ENCODE data around the gene GNPDA1.
A peak's percentile ranks its signal among the peaks of the same experiment; 100 is the strongest.
"Not testable (repeated sequence)": the region's sequence is repeated elsewhere in the genome, so short reads cannot be mapped to it uniquely, and the experiment has no call there.

GNPDA1 gene

DNA sequence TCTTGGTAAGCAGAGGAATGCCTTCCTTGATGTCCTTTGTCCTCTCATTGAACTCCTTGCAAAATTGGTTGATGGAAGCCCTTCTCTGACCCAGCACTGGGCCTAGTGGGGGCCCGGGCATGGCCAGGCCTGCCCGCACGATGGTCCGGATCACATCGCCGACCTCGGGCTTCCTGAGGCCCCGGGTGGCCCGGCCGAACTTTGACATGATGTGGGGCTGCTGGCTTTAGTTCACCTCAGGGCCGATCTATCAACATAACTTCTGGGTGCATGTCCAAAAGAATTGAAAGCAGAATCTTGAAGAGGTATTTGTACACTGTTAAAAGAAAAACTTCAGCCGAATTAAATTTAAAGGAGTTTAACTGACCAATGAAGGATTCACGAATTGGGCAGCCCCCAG, 24.1 kb upstream of the GNPDA1 start:
- Mint-ChIP-seq H3K36me3 (ENCODE audit: low read depth) (no peaks in the 10 kb centered on the region), H3K4me1 (no peaks in the 10 kb centered on the region), H3K4me3 (no peak overlapping the region), H3K27me3 (ENCODE audit: low read depth) (no peaks in the 10 kb centered on the region), H3K9me3 (no peaks in the 10 kb centered on the region), H3K27ac (no peak overlapping the region)
- no peak for TF ChIP-seq CTCF (IDR thresholded peaks at IDR 0.05; ENCODE audit: unreplicated experiment in 3 of 3)

DNA sequence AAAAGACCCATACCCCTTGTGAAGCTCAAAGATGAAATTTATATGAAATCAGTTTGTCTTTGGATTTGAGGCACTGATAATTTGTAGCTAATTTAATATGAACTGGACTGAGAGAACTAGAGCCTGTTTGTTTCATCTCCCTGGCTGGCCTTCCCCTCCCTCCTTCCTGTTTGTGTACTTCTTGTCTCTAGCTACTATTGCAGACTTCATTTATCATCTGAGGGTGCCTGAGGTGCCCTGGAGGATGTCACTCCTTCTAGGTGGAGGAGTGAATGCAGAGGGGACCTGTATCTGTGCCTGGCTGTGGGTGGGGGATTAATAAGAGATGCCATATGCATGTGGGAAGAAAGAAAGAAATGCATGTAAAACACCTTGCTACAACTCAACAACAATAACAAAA, 22.2 kb upstream of the GNPDA1 start:
- no peak overlapping the region for H3K27ac Mint-ChIP-seq
- no peaks in the 10 kb centered on the region for H3K4me1 Mint-ChIP-seq
- peaks cover 3% of the 10 kb centered on the region for H3K27me3 Mint-ChIP-seq (ENCODE audit: low read depth)
- no peaks in the 10 kb centered on the region for H3K9me3 Mint-ChIP-seq
- no peak for TF ChIP-seq CTCF (IDR thresholded peaks at IDR 0.05; ENCODE audit: unreplicated experiment in 3 of 3)
- no peaks in the 10 kb centered on the region for H3K36me3 Mint-ChIP-seq (ENCODE audit: low read depth)
- no peak overlapping the region for H3K4me3 Mint-ChIP-seq

GRCh38 chr5:142033632-142034567, 21.1 kb upstream of the GNPDA1 start:
- not testable (repeated sequence) for H3K27me3 Mint-ChIP-seq (ENCODE audit: low read depth); H3K4me3 Mint-ChIP-seq; H3K36me3 Mint-ChIP-seq (ENCODE audit: low read depth); H3K9me3 Mint-ChIP-seq; H3K27ac Mint-ChIP-seq; H3K4me1 Mint-ChIP-seq

DNA sequence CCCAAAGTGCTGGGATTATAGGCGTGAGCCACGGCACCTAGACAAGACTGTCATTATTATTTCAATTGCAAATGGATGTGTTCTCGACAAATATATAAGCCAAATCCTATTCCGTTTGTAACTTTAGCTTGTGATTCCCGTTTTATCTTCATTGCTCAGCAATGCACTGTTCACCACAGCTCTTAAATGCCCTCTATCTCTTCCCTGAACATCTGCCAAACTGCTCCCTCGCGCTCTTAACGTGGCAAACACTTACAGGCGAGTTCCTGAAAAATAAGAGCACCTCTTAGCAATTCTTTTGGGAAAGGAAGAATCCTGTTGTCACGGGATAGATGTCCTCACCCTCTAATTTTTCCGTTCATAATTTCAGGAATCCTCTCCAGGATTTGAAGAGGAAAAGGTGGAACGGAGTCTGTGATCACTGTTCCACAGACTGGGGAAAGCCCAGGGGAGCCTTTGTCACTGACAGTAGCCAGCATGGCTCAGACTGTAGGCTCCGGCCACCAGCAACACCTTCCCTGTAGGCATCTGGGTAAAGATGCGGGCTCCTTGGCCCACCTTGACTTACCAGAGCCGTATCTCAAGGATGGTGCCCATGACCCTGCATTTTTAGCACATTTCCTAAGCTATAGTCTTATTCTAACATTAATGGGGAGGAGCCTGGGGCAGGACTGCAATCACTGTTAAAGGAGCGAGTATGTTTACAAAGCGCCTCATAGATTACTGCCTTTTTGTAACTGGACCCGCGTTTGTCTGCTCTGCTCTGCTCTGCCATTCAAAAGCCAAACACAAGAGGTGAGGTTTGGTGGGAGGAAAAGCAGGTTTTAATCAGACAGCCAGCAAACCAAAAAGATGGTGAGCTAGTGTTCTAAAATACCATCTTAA, 20.2 kb upstream of the GNPDA1 start:
- Mint-ChIP-seq H3K4me3 (no peak overlapping the region), H3K36me3 (ENCODE audit: low read depth) (no peaks in the 10 kb centered on the region), H3K9me3 (no peaks in the 10 kb centered on the region), H3K27me3 (ENCODE audit: low read depth) (peaks cover 3% of the 10 kb centered on the region), H3K4me1 (no peaks in the 10 kb centered on the region), H3K27ac (no peak overlapping the region)
- no peak for TF ChIP-seq CTCF (IDR thresholded peaks at IDR 0.05; ENCODE audit: unreplicated experiment in 3 of 3)

- Mint-ChIP-seq H3K27ac (no peak overlapping the region), H3K27me3 (ENCODE audit: low read depth) (peaks cover 3% of the 10 kb centered on the region), H3K4me1 (no peaks in the 10 kb centered on the region), H3K4me3 (no peak overlapping the region), H3K36me3 (ENCODE audit: low read depth) (no peaks in the 10 kb centered on the region), H3K9me3 (no peaks in the 10 kb centered on the region)
- no peak for TF ChIP-seq CTCF (IDR thresholded peaks at IDR 0.05; ENCODE audit: unreplicated experiment in 3 of 3)
Observed at GRCh38 chr5:142032150-142032549, 19.3 kb upstream of the GNPDA1 start.

DNA sequence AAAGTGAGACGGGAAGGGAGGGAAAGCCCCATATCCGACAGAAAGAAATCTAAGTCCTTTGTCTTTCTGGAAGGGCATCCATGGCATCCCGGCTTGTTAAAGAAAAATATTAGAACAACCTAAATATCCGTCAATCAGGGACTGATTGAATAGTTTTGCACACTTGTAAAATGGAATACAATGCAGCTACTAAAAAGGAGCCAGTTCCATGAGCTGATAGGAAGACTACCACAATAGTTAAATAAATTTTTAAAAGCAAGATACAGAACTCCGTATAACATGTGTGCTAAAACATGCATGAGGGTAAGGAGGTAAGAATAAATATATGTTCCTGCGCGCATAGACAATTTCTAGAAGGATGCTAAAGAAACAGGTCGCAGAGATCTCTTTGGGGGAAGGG, 12.8 kb upstream of the GNPDA1 start:
- H3K9me3 Mint-ChIP-seq, result no peaks in the 10 kb centered on the region
- H3K27me3 Mint-ChIP-seq (ENCODE audit: low read depth), result no peaks in the 10 kb centered on the region

More for the DNA sequence above, 12.8 kb upstream of the GNPDA1 start:
- no peak for TF ChIP-seq CTCF (IDR thresholded peaks at IDR 0.05; ENCODE audit: unreplicated experiment in 3 of 3)
- Mint-ChIP-seq H3K27ac (peak overlapping the region; percentile 99 to 100 (median 100)), H3K4me3 (peak overlapping the region; percentile 84 to 89 (median 88)), H3K4me1 (peaks cover 11% of the 10 kb centered on the region), H3K36me3 (ENCODE audit: low read depth) (no peaks in the 10 kb centered on the region)

Data from nephron (organoid).